HEK293T (cell line): Measurements from ENCODE around the gene NUFIP2.
"Not testable (repeated sequence)": the region's sequence is repeated elsewhere in the genome, so short reads cannot be mapped to it uniquely, and the experiment has no call there.

Experiments used
- CTCF ChIA-PET: fragments of 350-600 bp; formaldehyde crosslinking; extraction: SDS; loops from one replicate; lab custom pipeline; 2021; ENCODE audit warnings: antibody characterized with exemption, inconsistent platforms; lab: Yijun Ruan, JAX
- POLR2A ChIA-PET: fragments of 350-600 bp; formaldehyde crosslinking; extraction: SDS; loops from one replicate; lab custom pipeline; 2020; ENCODE audit warnings: antibody characterized with exemption, inconsistent platforms; lab: Yijun Ruan, JAX
- DNase-seq: peaks from one replicate; pipeline ENCODE4 v3.0.0; 2012; ENCODE audit warnings: mixed read lengths; ENCODE audit errors: extremely low spot score
- ARNT ChIP-seq: fragments of 450-650 bp; IDR thresholded peaks from 2 replicates; pipeline ENCODE4 v1.6.1; 2017; ENCODE audit warnings: mild to moderate bottlenecking
- BHLHE40 ChIP-seq: fragments of 450-650 bp; IDR thresholded peaks from 2 replicates; pipeline ENCODE4 v1.6.1; 2016; ENCODE audit warnings: mild to moderate bottlenecking, moderate library complexity, borderline replicate concordance
- CTBP1 ChIP-seq: fragments of 450-650 bp; IDR thresholded peaks from 2 replicates; pipeline ENCODE4 v1.6.1; 2016; ENCODE audit warnings: borderline replicate concordance
- ELF4 ChIP-seq: fragments of 450-650 bp; IDR thresholded peaks from 2 replicates; pipeline ENCODE4 v1.6.1; 2017; ENCODE audit warnings: antibody characterized with exemption
- FOXA1 ChIP-seq: fragments of 450-650 bp; IDR thresholded peaks from 2 replicates; pipeline ENCODE4 v1.6.1; 2016; ENCODE audit warnings: mild to moderate bottlenecking
- FOXK2 ChIP-seq: fragments of 450-650 bp; IDR thresholded peaks from 2 replicates; pipeline ENCODE4 v1.6.1; 2016; ENCODE audit warnings: mild to moderate bottlenecking
- FOXM1 ChIP-seq: fragments of 450-650 bp; IDR thresholded peaks from 2 replicates; pipeline ENCODE4 v1.6.1; 2017; ENCODE audit warnings: mild to moderate bottlenecking, borderline replicate concordance
- HDGF ChIP-seq: fragments of 450-650 bp; IDR thresholded peaks from 2 replicates; pipeline ENCODE4 v1.6.1; 2017; ENCODE audit warnings: antibody characterized with exemption, borderline replicate concordance
- L3MBTL2 ChIP-seq: fragments of 450-650 bp; conservative IDR thresholded peaks from 2 replicates; pipeline ENCODE4 v1.6.1; 2016; ENCODE audit warnings: mild to moderate bottlenecking
- LEF1 ChIP-seq: fragments of 450-650 bp; IDR thresholded peaks from 2 replicates; pipeline ENCODE4 v1.6.1; 2017; ENCODE audit warnings: mild to moderate bottlenecking, borderline replicate concordance
- NFRKB ChIP-seq: fragments of 450-650 bp; IDR thresholded peaks from 2 replicates; pipeline ENCODE4 v1.6.1; 2016; ENCODE audit warnings: mild to moderate bottlenecking, moderate library complexity
- SP1 ChIP-seq: fragments of 450-650 bp; IDR thresholded peaks from 2 replicates; pipeline ENCODE4 v1.6.1; 2017
- SUZ12 ChIP-seq: fragments of 450-650 bp; IDR thresholded peaks from 2 replicates; pipeline ENCODE4 v1.6.1; 2016; ENCODE audit warnings: mild to moderate bottlenecking
- TARDBP ChIP-seq: fragments of 450-650 bp; IDR thresholded peaks from 2 replicates; pipeline ENCODE4 v1.6.1; 2016
- ZNF384 ChIP-seq: fragments of 450-650 bp; IDR thresholded peaks from 2 replicates; pipeline ENCODE4 v1.6.1; 2016
- TF ChIP-seq, protein P1 (sequence below): fragments of 450-650 bp; IDR thresholded peaks from 2 replicates; pipeline ENCODE4 v1.6.1; 2016

NUFIP2 gene

DNA sequence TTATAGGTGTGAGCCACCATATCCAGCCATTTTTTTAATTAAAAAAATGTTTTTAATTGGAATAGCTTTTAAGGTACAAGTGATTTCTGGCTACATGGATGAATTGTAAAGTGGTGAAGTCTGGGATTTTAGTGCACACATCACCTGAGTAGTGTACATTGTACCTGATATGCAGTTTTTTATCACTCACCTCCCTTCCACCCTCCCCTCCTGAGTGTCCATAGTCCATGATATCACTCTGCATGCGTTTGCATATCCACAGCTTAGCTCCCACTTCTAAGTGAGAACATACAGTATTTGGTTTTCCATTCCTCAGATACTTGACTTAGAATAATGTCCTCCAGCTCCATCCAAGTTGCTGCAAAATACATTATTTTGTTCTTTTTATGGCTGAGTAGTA is 60.6 kb downstream of the NUFIP2 start:
- ChIA-PET POLR2A (no interaction called here), CTCF (interaction anchor here (0.6 to 1.2 kb wide), 3 partner anchors 13 to 88 kb away, joined by 3 to 4 read pairs (median 3); no protein-coding TSS in a partner anchor)
- TF ChIP-seq CTBP1 (no peak), FOXM1 (no peak), FOXA1 (no peak), L3MBTL2 (no peak), SP1 (no peak), NFRKB (no peak), ELF4 (no peak), HDGF (no peak), ZNF384 (no peak), LEF1 (no peak), SUZ12 (no peak), TARDBP (no peak), ARNT (no peak), FOXK2 (no peak), BHLHE40 (no peak)
- TF ChIP-seq, protein P1, sequence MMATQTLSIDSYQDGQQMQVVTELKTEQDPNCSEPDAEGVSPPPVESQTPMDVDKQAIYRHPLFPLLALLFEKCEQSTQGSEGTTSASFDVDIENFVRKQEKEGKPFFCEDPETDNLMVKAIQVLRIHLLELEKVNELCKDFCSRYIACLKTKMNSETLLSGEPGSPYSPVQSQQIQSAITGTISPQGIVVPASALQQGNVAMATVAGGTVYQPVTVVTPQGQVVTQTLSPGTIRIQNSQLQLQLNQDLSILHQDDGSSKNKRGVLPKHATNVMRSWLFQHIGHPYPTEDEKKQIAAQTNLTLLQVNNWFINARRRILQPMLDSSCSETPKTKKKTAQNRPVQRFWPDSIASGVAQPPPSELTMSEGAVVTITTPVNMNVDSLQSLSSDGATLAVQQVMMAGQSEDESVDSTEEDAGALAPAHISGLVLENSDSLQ, result no peak
- DNase-seq, result no peak

DNA sequence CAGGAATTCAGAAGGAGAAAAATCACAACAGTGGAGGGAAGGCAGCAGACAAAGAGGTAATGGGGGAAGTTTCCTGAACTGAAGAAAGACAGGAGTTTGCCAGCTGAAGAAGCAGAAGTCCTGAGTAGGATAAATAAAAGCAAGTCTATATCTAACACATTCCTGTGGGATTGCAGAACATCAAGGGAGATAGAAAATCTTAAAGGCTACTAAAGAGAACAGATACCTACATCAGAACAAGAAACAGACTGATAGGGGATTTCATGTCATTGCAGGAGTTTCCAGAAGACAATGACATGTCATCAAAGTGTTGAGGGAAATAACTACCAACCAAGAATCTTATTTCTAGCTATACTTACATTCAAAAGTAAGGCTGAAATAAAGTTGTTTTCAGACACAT is 68.6 kb downstream of the NUFIP2 start:
- ChIA-PET POLR2A (no interaction called here), CTCF (interaction anchor here (0.6 kb wide), 1 partner anchor 10 kb away, joined by 3 read pairs; no protein-coding TSS in a partner anchor)
- DNase-seq, result no peak
- no peak for TF ChIP-seq LEF1
- no peak for TF ChIP-seq SUZ12
- TF ChIP-seq FOXK2, result no peak
- TF ChIP-seq, protein P1, result no peak
- no peak for TF ChIP-seq FOXA1

DNA sequence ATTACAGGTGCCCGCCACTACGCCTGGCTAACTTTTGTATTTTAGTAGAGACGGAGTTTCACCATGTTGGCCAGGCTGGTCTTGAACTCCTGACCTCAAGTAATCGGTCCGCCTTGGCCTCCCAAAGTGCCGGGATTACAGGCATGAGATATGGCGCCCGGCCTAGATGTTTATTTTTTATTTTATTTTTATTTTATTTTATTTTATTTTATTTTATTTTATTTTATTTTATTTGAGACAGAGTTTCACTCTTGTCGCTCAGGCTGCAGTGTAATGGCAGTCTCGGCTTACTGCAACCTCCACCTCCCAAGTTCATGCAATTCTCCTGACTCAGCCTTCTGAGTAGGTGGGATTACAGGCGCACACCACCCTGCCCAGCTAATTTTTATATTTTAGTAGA is 72.6 kb downstream of the NUFIP2 start:
- CTCF ChIA-PET, DNase-seq: not testable (repeated sequence)
- POLR2A ChIA-PET, result interaction anchor here (1.6 kb wide), 1 partner anchor 73 kb away, joined by 5 read pairs; no protein-coding TSS in a partner anchor

DNA sequence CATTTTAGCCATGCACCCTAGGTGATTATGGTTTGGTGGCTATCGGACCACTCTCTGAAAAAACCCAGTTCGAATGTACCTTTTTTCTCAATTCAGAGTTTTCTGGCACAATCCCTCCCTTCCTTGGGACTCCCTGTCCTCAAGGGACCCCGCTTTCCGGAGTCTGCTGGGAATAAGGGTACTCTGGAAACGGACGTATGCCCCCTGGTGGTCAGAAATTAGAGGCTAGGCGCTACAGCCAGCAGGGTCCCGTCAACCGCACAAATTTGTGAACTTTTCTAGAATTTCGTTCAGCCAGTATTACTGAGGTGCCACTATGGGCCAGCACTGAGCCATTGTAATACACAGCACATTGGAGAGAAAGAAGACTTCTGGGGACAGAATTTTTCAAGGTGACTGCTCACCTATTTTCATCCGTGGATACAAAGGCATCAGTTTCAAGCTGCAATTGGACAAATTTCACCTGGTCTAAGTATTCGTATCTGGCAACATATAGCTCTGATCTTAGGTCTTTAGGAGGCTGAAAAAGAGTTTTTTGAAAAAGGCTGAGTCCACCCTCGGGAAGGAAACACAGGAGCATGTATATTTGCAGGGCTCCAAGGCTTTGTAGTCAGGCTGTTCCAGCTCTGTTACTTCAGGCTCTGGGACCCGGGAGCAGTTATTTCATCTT is 74.4 kb downstream of the NUFIP2 start:
- DNase-seq, result peak; percentile 78
- POLR2A ChIA-PET, result interaction anchor here (1.0 to 1.6 kb wide), 6 partner anchors 12 to 95 kb away, joined by 3 to 10 read pairs (median 4); no protein-coding TSS in a partner anchor
- TF ChIP-seq CTBP1, result no peak
- TF ChIP-seq ZNF384, result no peak
- TF ChIP-seq FOXM1, result no peak
- no peak for TF ChIP-seq NFRKB
- no peak for TF ChIP-seq ARNT
- TF ChIP-seq HDGF, result no peak
- no peak for TF ChIP-seq BHLHE40
- TF ChIP-seq TARDBP, result no peak
- no peak for TF ChIP-seq ELF4
- CTCF ChIA-PET, result interaction anchor here (0.6 to 3.2 kb wide), 25 partner anchors 12 to 479 kb away, joined by 3 to 40 read pairs (median 4); partner anchors contain the start of genes ANKRD13B and MYO18A

DNA sequence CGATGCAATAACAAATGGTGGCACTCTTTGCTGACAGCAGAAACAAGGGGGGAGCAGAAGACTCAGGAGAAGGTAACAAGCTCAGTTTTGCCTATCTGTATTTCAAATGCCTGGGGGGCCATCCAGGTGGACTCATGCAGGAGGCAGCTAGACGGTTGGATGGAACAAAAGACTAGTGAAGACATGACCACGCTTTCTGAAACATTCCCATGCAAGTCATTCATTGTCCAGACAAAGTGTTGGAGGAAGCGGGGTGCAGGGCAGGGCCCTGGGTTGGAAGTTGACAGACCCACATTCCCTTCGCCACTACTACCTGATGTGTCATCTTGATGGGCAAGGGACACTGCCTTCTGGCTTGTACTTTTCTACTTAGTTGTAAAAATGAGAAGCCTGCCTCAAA is 77.1 kb downstream of the NUFIP2 start:
- TF ChIP-seq LEF1, result no peak
- no peak for TF ChIP-seq FOXK2
- no peak for TF ChIP-seq ARNT
- no peak for TF ChIP-seq L3MBTL2
- TF ChIP-seq CTBP1, result no peak
- no peak for TF ChIP-seq SUZ12
- TF ChIP-seq BHLHE40, result no peak
- TF ChIP-seq ELF4, result no peak
- CTCF ChIA-PET, result interaction anchor here (0.6 to 1.6 kb wide), 2 partner anchors 75 to 93 kb away, joined by 5 to 6 read pairs; no protein-coding TSS in a partner anchor
- POLR2A ChIA-PET, result interaction anchor here (1.1 kb wide), 1 partner anchor 37 kb away, joined by 5 read pairs; the partner anchor contains the start of gene MYO18A
- DNase-seq, result no peak

DNA sequence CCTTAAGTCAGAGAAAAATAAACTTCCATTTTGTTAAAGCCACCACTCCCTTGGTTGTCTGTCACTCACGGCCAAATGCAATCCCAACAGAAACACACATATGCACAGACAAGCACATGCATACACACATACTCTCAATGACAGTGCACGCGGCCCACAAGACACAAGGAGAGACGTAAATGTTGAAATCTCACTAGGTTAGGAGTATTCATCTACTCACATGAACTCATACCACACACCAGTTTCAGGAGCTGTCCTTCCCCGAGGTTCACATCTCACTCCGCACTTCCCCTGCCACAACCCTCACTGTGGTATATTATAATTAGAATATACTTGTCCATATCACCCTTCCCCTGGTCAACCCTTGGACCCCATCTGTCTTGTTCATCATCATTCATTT is 77.8 kb downstream of the NUFIP2 start:
- DNase-seq, result no peak
- ChIA-PET POLR2A (interaction anchor here (1.1 kb wide), 1 partner anchor 36 kb away, joined by 5 read pairs; the partner anchor contains the start of gene MYO18A), CTCF (interaction anchor here (0.6 to 1.2 kb wide), 5 partner anchors 67 to 92 kb away, joined by 3 to 5 read pairs (median 4); no protein-coding TSS in a partner anchor)
- TF ChIP-seq FOXA1 (no peak), ARNT (no peak), ELF4 (no peak), FOXK2 (no peak), BHLHE40 (no peak), HDGF (no peak), SUZ12 (no peak), ZNF384 (no peak), CTBP1 (no peak), NFRKB (no peak), TARDBP (no peak), LEF1 (no peak), L3MBTL2 (no peak), FOXM1 (no peak), SP1 (no peak)
- TF ChIP-seq, protein P1, result no peak
